Activated naive CD4-positive, alpha-beta T cell treated with anti-CD3 and anti-CD28 coated beads for 36 hours (primary cell): ENCODE data around the gene WDR59. TPM values are rescaled to one million over a fixed set of nuclear protein-coding genes. Genes with fewer than 3 reads are reported as not detected.
"Not testable (repeated sequence)": the region's sequence is repeated elsewhere in the genome, so short reads cannot be mapped to it uniquely, and the experiment has no call there.

Source experiments
- CTCF ChIA-PET: fragments of 350-600 bp; sonication (Branson Sonifier 250); formaldehyde crosslinking; loops from one replicate; lab custom pipeline; 2021; ENCODE audit warnings: antibody characterized with exemption; lab: Charles Lee
- DNase-seq: peaks from one replicate; pipeline ENCODE4 v3.0.0-alpha.2; 2020
- H3K27ac Mint-ChIP-seq: one replicate; pipeline ENCODE4 v1.8.0; 2021; ENCODE audit warnings: mild to moderate bottlenecking, mixed read lengths
- H3K27me3 Mint-ChIP-seq: one replicate; pipeline ENCODE4 v1.8.0; 2021; ENCODE audit warnings: low read depth, mixed read lengths
- H3K36me3 Mint-ChIP-seq: one replicate; pipeline ENCODE4 v1.8.0; 2021; ENCODE audit warnings: low read depth, mixed read lengths
- H3K4me1 Mint-ChIP-seq: one replicate; pipeline ENCODE4 v1.8.0; 2021; ENCODE audit warnings: low read depth, mixed read lengths
- H3K4me3 Mint-ChIP-seq: one replicate; pipeline ENCODE4 v1.8.0; 2021; ENCODE audit warnings: mild to moderate bottlenecking, moderate library complexity, mixed read lengths
- H3K9me3 Mint-ChIP-seq: one replicate; pipeline ENCODE4 v1.8.0; 2021; ENCODE audit warnings: mixed read lengths
- intact Hi-C: fragments of 100-400 bp; cut with micrococcal nuclease; formaldehyde crosslinking; loops from one replicate; pipeline ENCODE4 v1.15.1; 2023
- total RNA-seq, 2 experiments: library from RNA; stranded (reverse); gene quantifications; one replicate each; pipeline ENCODE4 v1.2.3, GENCODE V29; 2021

Gene WDR59
- total RNA-seq, 2 experiments from 2014 or later: 47.8 to 55.6 TPM

GRCh38 chr16:74867281-74867849 lies 117.6 kb downstream of the WDR59 start:
- CTCF ChIA-PET: interaction anchor here (0.9 kb wide), 1 partner anchor 40 kb away, joined by 3 read pairs; no protein-coding TSS in a partner anchor
- intact Hi-C loops: loop anchor here (5.0 to 10.0 kb wide), 2 partner anchors 95 to 573 kb away; partner anchors contain the start of genes FA2H and PSMD7
- Mint-ChIP-seq H3K4me1 (peaks cover 25% of the 10 kb centered on the region), H3K9me3 (no peaks in the 10 kb centered on the region), H3K4me3 (no peak overlapping the region), H3K27ac (peak overlapping the region; percentile 88), H3K36me3 (peaks cover 8% of the 10 kb centered on the region), H3K27me3 (no peaks in the 10 kb centered on the region)
- no peak for DNase-seq

- intact Hi-C loops: loop anchor here (5.0 to 10.0 kb wide), 2 partner anchors 94 to 571 kb away; partner anchors contain the start of genes FA2H and PSMD7
- Mint-ChIP-seq H3K4me3 (no peak overlapping the region), H3K27ac (no peak overlapping the region), H3K27me3 (no peaks in the 10 kb centered on the region), H3K36me3 (peaks cover 2% of the 10 kb centered on the region), H3K9me3 (no peaks in the 10 kb centered on the region), H3K4me1 (peaks cover 25% of the 10 kb centered on the region)
- CTCF ChIA-PET: interaction anchor here (0.6 to 2.5 kb wide), 2 partner anchors 52 to 1021 kb away, joined by 4 to 9 read pairs; no protein-coding TSS in a partner anchor
- no peak for DNase-seq
These were observed 118.9 kb downstream of the WDR59 start for GRCh38 chr16:74865922-74866598.

DNA sequence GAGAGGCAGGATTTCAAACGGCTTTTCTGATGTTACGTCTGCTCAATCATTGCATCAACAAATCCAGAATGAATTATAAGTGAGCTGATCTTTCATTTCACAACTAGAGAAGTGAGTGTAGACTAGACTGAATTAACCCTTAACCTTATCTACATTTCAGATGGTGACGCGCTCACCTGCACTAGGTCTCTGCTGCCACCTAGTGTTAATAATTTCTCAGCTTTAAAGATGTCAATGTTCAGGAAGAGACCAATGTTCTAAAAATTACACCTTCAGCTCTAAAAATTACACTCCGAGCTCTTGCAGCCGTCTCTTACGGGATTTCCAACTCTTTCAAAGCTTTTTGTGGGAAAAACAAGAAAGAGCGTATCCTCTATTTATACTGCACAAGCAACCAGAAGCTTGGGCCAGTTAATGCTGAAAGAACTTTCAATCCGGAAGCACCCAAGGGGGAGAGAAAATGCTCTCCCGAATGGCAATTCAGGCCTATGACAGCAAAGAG lies 122.1 kb downstream of the WDR59 start:
- Mint-ChIP-seq H3K27me3 (no peaks in the 10 kb centered on the region), H3K4me1 (peaks cover 8% of the 10 kb centered on the region)
- peak; percentile 42 for DNase-seq

GRCh38 chr16:74852500-74852875 lies 132.4 kb downstream of the WDR59 start:
- DNase-seq: no peak
- Mint-ChIP-seq H3K36me3 (no peaks in the 10 kb centered on the region), H3K27me3 (no peaks in the 10 kb centered on the region), H3K9me3 (no peaks in the 10 kb centered on the region), H3K4me1 (no peaks in the 10 kb centered on the region), H3K27ac (no peak overlapping the region), H3K4me3 (no peak overlapping the region)
- intact Hi-C loops: no loop called here
- CTCF ChIA-PET: interaction anchor here (1.4 kb wide), 1 partner anchor 10 kb away, joined by 5 read pairs; no protein-coding TSS in a partner anchor

More for the DNA sequence above, 122.1 kb downstream of the WDR59 start:
- Mint-ChIP-seq H3K9me3 (no peaks in the 10 kb centered on the region), H3K27ac (no peak overlapping the region), H3K4me3 (no peak overlapping the region), H3K36me3 (no peaks in the 10 kb centered on the region)
- CTCF ChIA-PET: interaction anchor here (0.6 to 2.4 kb wide), 38 partner anchors 9 to 541 kb away, joined by 3 to 61 read pairs (median 5); partner anchors contain the start of genes FA2H, MLKL and RFWD3
- intact Hi-C loops: loop anchor here (1.0 to 10.0 kb wide), 3 partner anchors 49 to 568 kb away; partner anchors contain the start of gene PSMD7

DNA sequence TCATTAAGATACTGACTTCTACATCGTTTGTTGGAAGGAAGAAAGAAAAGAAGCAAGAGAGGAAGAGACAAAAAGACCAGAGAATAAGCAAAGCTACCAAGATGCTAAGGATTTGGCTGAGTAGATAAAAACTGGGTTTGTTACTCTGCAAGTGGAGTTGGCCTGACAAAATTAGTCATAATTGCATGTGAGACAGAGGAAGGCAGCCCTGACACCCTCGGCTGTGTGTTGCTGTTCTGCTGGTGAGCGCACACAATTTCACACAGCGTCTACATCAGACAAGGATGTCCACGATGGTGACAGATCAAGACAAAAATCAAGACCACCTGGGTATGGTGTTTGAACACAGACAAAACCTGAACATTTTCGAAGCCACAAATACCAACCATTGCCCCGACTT lies 134.9 kb downstream of the WDR59 start:
- intact Hi-C loops: no loop called here
- H3K4me3 Mint-ChIP-seq: no peak overlapping the region
- H3K27ac Mint-ChIP-seq: no peak overlapping the region
- no peak for DNase-seq
- no peaks in the 10 kb centered on the region for H3K4me1 Mint-ChIP-seq
- no peaks in the 10 kb centered on the region for H3K36me3 Mint-ChIP-seq
- no peaks in the 10 kb centered on the region for H3K9me3 Mint-ChIP-seq
- CTCF ChIA-PET: no interaction called here
- H3K27me3 Mint-ChIP-seq: no peaks in the 10 kb centered on the region

GRCh38 chr16:74847202-74847601 lies 137.7 kb downstream of the WDR59 start:
- no peaks in the 10 kb centered on the region for H3K9me3 Mint-ChIP-seq
- intact Hi-C loops: no loop called here
- no peak overlapping the region for H3K27ac Mint-ChIP-seq
- no peaks in the 10 kb centered on the region for H3K27me3 Mint-ChIP-seq
- H3K36me3 Mint-ChIP-seq: no peaks in the 10 kb centered on the region
- no peak for DNase-seq
- CTCF ChIA-PET: no interaction called here
- H3K4me1 Mint-ChIP-seq: no peaks in the 10 kb centered on the region
- no peak overlapping the region for H3K4me3 Mint-ChIP-seq

DNA sequence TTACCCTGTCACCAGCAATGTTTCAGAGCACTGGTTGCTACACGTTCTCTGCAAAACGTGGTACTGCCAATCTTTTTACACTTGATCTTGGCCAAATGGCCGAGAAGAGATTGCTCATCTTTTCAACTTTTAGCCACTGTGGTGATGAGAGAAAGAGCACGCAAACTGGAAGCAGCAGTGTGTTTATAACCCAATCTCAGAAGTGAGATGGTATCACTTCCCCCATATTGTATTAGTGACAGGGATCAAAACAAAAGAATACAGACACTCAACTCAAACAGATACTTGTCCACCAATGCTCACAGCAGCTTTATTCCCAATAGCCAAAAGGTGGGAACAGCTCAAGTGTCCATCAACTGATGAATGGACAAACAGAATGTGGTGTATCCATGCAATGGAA lies 138.2 kb downstream of the WDR59 start:
- CTCF ChIA-PET: no interaction called here
- H3K27me3 Mint-ChIP-seq: no peaks in the 10 kb centered on the region
- no peak for DNase-seq
- H3K4me1 Mint-ChIP-seq: no peaks in the 10 kb centered on the region
- intact Hi-C loops: no loop called here
- no peak overlapping the region for H3K27ac Mint-ChIP-seq
- no peaks in the 10 kb centered on the region for H3K9me3 Mint-ChIP-seq
- H3K4me3 Mint-ChIP-seq: no peak overlapping the region
- H3K36me3 Mint-ChIP-seq: no peaks in the 10 kb centered on the region

- CTCF ChIA-PET: no interaction called here
- no peak for DNase-seq
- intact Hi-C loops: no loop called here
- Mint-ChIP-seq H3K27me3 (no peaks in the 10 kb centered on the region), H3K27ac (no peak overlapping the region), H3K4me1 (no peaks in the 10 kb centered on the region), H3K4me3 (no peak overlapping the region), H3K36me3 (no peaks in the 10 kb centered on the region), H3K9me3 (no peaks in the 10 kb centered on the region)
These were observed 140.6 kb downstream of the WDR59 start for GRCh38 chr16:74844041-74844980.

DNA sequence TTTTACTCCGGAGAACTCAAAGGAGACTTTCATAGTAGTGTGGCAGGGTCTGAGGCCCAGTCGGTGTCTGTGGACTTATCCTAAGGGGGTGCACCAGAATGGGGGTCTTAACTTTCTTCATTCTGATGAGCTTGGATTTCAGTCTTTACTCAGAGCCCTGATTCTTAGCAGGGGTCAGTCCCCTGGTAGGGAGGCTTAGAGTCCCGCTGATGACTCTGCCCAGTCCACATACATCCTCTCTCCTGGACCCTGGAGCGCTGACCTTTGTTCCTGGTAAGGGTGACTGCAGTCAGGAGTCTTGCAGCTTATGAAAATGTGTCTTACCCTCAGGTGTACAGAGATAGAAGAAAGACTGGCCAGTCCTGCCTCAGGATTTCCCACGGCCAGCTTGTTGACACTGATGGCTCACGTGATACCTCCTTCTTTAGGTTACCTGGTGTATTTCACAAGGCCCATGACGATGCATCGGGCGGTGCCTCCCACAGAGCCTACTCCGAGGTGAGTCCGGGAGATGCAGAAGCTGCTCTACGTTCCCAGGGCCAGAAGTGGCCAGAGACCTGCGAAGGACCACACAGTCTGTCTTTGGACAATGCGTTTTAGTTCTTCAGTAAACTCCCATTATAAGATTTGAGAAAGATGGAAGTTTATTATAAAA lies 141.4 kb downstream of the WDR59 start:
- H3K4me3 Mint-ChIP-seq, intact Hi-C loops, DNase-seq, H3K36me3 Mint-ChIP-seq, H3K27ac Mint-ChIP-seq, H3K4me1 Mint-ChIP-seq, H3K9me3 Mint-ChIP-seq, H3K27me3 Mint-ChIP-seq, CTCF ChIA-PET: not testable (repeated sequence)

GRCh38 chr16:74842413-74842812 lies 142.5 kb downstream of the WDR59 start:
- Mint-ChIP-seq H3K27ac (no peak overlapping the region), H3K9me3 (no peaks in the 10 kb centered on the region), H3K4me3 (no peak overlapping the region), H3K4me1 (no peaks in the 10 kb centered on the region), H3K27me3 (no peaks in the 10 kb centered on the region), H3K36me3 (no peaks in the 10 kb centered on the region)
- intact Hi-C loops: no loop called here
- CTCF ChIA-PET: no interaction called here
- DNase-seq: no peak

DNA sequence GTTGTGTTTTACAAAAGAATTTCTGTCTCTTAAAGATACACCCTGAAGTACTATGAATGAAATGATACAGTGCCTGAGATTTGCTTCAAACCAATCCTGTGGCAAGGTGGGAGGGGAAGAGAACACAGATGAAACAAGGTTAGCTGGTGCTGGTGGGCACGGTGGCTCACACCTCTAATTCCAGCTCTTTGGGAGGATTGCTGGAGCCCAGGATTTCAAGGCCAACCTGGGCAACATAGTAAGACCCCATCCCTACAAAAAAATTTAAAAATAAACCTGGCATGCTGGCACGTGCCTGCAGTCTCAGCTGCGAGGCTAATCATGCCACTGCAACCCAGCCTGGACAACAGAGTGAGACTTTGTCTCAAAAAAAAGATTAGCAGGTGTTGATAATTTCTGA lies 143.0 kb downstream of the WDR59 start:
- H3K27ac Mint-ChIP-seq: no peak overlapping the region
- intact Hi-C loops: no loop called here
- no peaks in the 10 kb centered on the region for H3K27me3 Mint-ChIP-seq
- no peaks in the 10 kb centered on the region for H3K36me3 Mint-ChIP-seq
- CTCF ChIA-PET: no interaction called here
- H3K4me1 Mint-ChIP-seq: no peaks in the 10 kb centered on the region
- no peaks in the 10 kb centered on the region for H3K9me3 Mint-ChIP-seq
- no peak overlapping the region for H3K4me3 Mint-ChIP-seq
- DNase-seq: no peak
